ENCODE data around the gene PRPF19. TPM values are rescaled to one million over a fixed set of nuclear protein-coding genes. Genes with fewer than 3 reads are reported as not detected.

PRPF19 gene
- total RNA-seq, 1 donor from 2014 or later, result 36.5 TPM

GRCh38 chr11:60897496-60897895 is 8.9 kb downstream of the PRPF19 start:
- Histone ChIP-seq H3K4me3 (no peak overlapping the region), H3K27ac (replicated peaks) (no peak overlapping the region), H3K36me3 (peaks cover 96% of the 10 kb centered on the region), H3K4me1 (peaks cover 18% of the 10 kb centered on the region), H3K27me3 (ENCODE audit: low read depth) (no peaks in the 10 kb centered on the region), H3K9me3 (replicated peaks) (no peaks in the 10 kb centered on the region)
- no peak for TF ChIP-seq CTCF (IDR thresholded peaks at IDR 0.05; ENCODE audit: borderline replicate concordance)
- no peak for DNase-seq
- intact Hi-C loops (cut with micrococcal nuclease), result loop anchor here (5.0 kb wide), 1 partner anchor 65 kb away; no protein-coding TSS in a partner anchor

- intact Hi-C loops (cut with micrococcal nuclease), result loop anchor here (5.0 kb wide), 1 partner anchor 63 kb away; no protein-coding TSS in a partner anchor
- DNase-seq, result no peak
- Histone ChIP-seq H3K9me3 (replicated peaks) (no peaks in the 10 kb centered on the region), H3K27me3 (ENCODE audit: low read depth) (no peaks in the 10 kb centered on the region), H3K4me3 (no peak overlapping the region), H3K4me1 (peaks cover 14% of the 10 kb centered on the region), H3K27ac (replicated peaks) (no peak overlapping the region), H3K36me3 (peaks cover 79% of the 10 kb centered on the region)
- TF ChIP-seq CTCF (IDR thresholded peaks at IDR 0.05; ENCODE audit: borderline replicate concordance), result no peak
These were observed 10.7 kb downstream of the PRPF19 start for GRCh38 chr11:60895687-60896086.

GRCh38 chr11:60891103-60891741 is 15.2 kb downstream of the PRPF19 start:
- H3K4me3 ChIP-seq, result no peak overlapping the region
- peaks cover 22% of the 10 kb centered on the region for H3K4me1 ChIP-seq
- DNase-seq, result no peak
- H3K27me3 ChIP-seq (ENCODE audit: low read depth), result no peaks in the 10 kb centered on the region
- no peaks in the 10 kb centered on the region for H3K9me3 ChIP-seq (replicated peaks)
- H3K27ac ChIP-seq (replicated peaks), result peak overlapping the region; percentile 72
- peaks cover 38% of the 10 kb centered on the region for H3K36me3 ChIP-seq
- no peak for TF ChIP-seq CTCF (IDR thresholded peaks at IDR 0.05; ENCODE audit: borderline replicate concordance)
- intact Hi-C loops (cut with micrococcal nuclease), result no loop called here

- Histone ChIP-seq H3K27ac (replicated peaks) (peak overlapping the region; percentile 72), H3K4me3 (no peak overlapping the region)
- DNase-seq, result no peak
These were observed 15.7 kb downstream of the PRPF19 start for GRCh38 chr11:60890696-60891095.

GRCh38 chr11:60889869-60890311 is 16.5 kb downstream of the PRPF19 start:
- peak overlapping the region; percentile 72 for H3K27ac ChIP-seq (replicated peaks)
- no peak for TF ChIP-seq CTCF (IDR thresholded peaks at IDR 0.05; ENCODE audit: borderline replicate concordance)
- intact Hi-C loops (cut with micrococcal nuclease), result no loop called here

More at GRCh38 chr11:60890696-60891095, 15.7 kb downstream of the PRPF19 start:
- intact Hi-C loops (cut with micrococcal nuclease), result no loop called here
- Histone ChIP-seq H3K36me3 (peaks cover 33% of the 10 kb centered on the region), H3K9me3 (replicated peaks) (no peaks in the 10 kb centered on the region), H3K27me3 (ENCODE audit: low read depth) (no peaks in the 10 kb centered on the region), H3K4me1 (peaks cover 22% of the 10 kb centered on the region)
- TF ChIP-seq CTCF (IDR thresholded peaks at IDR 0.05; ENCODE audit: borderline replicate concordance), result no peak

More at GRCh38 chr11:60889869-60890311, 16.5 kb downstream of the PRPF19 start:
- DNase-seq, result no peak
- Histone ChIP-seq H3K9me3 (replicated peaks) (no peaks in the 10 kb centered on the region), H3K4me1 (peaks cover 22% of the 10 kb centered on the region), H3K36me3 (peaks cover 25% of the 10 kb centered on the region), H3K4me3 (no peak overlapping the region), H3K27me3 (ENCODE audit: low read depth) (no peaks in the 10 kb centered on the region)
